HepG2 (cell line): Measurements from ENCODE around the gene MIER1. TPM values are rescaled to one million over a fixed set of nuclear protein-coding genes. Genes with fewer than 3 reads are reported as not detected.
A peak's percentile ranks its signal among the peaks of the same experiment; 100 is the strongest.

Source experiments
- ATF6 ChIP-seq: sonication (generic); formaldehyde crosslinking; conservative IDR thresholded peaks from 2 replicates; pipeline ENCODE4 v1.4.0; 2020; ENCODE audit warnings: missing genetic modification reagents
- GFI1 ChIP-seq: sonication (generic); formaldehyde crosslinking; IDR thresholded peaks from 2 replicates; pipeline ENCODE4 v1.5.0; 2020; ENCODE audit warnings: missing genetic modification reagents, mild to moderate bottlenecking, borderline replicate concordance
- HINFP ChIP-seq: sonication (generic); formaldehyde crosslinking; IDR thresholded peaks from 2 replicates; pipeline ENCODE4 v1.4.0; 2020; ENCODE audit warnings: low read depth, mild to moderate bottlenecking, missing genetic modification reagents
- MATR3 ChIP-seq: sonication (generic); formaldehyde crosslinking; IDR thresholded peaks from 2 replicates; pipeline ENCODE4 v1.4.0; 2020; ENCODE audit warnings: missing genetic modification reagents
- MEF2D ChIP-seq: sonication (generic); formaldehyde crosslinking; IDR thresholded peaks from 2 replicates; pipeline ENCODE4 v1.5.1; 2020; ENCODE audit warnings: mild to moderate bottlenecking, missing genetic modification reagents
- MXD1 ChIP-seq: sonication (generic); formaldehyde crosslinking; IDR thresholded peaks from 2 replicates; pipeline ENCODE4 v1.4.0; 2020; ENCODE audit warnings: mild to moderate bottlenecking, missing genetic modification reagents
- MZF1 ChIP-seq: sonication (generic); formaldehyde crosslinking; IDR thresholded peaks from 2 replicates; pipeline ENCODE4 v1.8.1; 2023; ENCODE audit warnings: mild to moderate bottlenecking, missing genetic modification reagents, borderline replicate concordance
- RFX3 ChIP-seq: IDR thresholded peaks from 2 replicates; pipeline ENCODE4 v1.6.1; 2016; ENCODE audit warnings: missing biosample characterization, missing genetic modification reagents
- RORA ChIP-seq: sonication (generic); formaldehyde crosslinking; IDR thresholded peaks from 2 replicates; pipeline ENCODE4 v1.5.0; 2020; ENCODE audit warnings: mild to moderate bottlenecking, missing genetic modification reagents, moderate library complexity
- SIN3B ChIP-seq: fragments of 150-350 bp; IDR thresholded peaks from 2 replicates; pipeline ENCODE4 v1.6.1; 2014; ENCODE audit warnings: low read length
- SMAD3 ChIP-seq: sonication (generic); formaldehyde crosslinking; IDR thresholded peaks from 2 replicates; pipeline ENCODE4 v1.4.0; 2020; ENCODE audit warnings: missing genetic modification reagents
- SRF ChIP-seq: IDR thresholded peaks from 2 replicates; pipeline ENCODE4 v1.6.1; 2011; ENCODE audit warnings: mild to moderate bottlenecking, low read depth, low read length, moderate library complexity
- SRSF1 ChIP-seq: fragments of 200-400 bp; formaldehyde crosslinking; optimal IDR thresholded peaks from 2 replicates; pipeline ENCODE3; 2017; ENCODE audit warnings: mild to moderate bottlenecking, low read depth, low read length, moderate library complexity
- STAT5B ChIP-seq: sonication (generic); formaldehyde crosslinking; IDR thresholded peaks from 2 replicates; pipeline ENCODE4 v1.4.0; 2020; ENCODE audit warnings: missing genetic modification reagents
- THRA ChIP-seq: sonication (generic); formaldehyde crosslinking; IDR thresholded peaks from 2 replicates; pipeline ENCODE4 v1.4.0; 2020; ENCODE audit warnings: missing genetic modification reagents, borderline replicate concordance
- TMF1 ChIP-seq: sonication (generic); formaldehyde crosslinking; IDR thresholded peaks from 2 replicates; pipeline ENCODE4 v1.8.1; 2022; ENCODE audit warnings: low read depth, missing genetic modification reagents
- UBTF ChIP-seq: sonication (generic); formaldehyde crosslinking; IDR thresholded peaks from 2 replicates; pipeline ENCODE4 v1.4.0; 2020; ENCODE audit warnings: mild to moderate bottlenecking, missing genetic modification reagents
- ZNF205 ChIP-seq: IDR thresholded peaks from 2 replicates; pipeline ENCODE4 v1.6.1; 2018; ENCODE audit warnings: missing biosample characterization, missing genetic modification reagents
- ZNF484 ChIP-seq: sonication (generic); formaldehyde crosslinking; IDR thresholded peaks from 2 replicates; pipeline ENCODE4 v1.5.1; 2020; ENCODE audit warnings: mild to moderate bottlenecking, low read depth, missing genetic modification reagents, borderline replicate concordance
- ZNF644 ChIP-seq: IDR thresholded peaks from 2 replicates; pipeline ENCODE4 v1.6.1; 2016; ENCODE audit warnings: low read depth
- ZNF740 ChIP-seq: sonication (generic); formaldehyde crosslinking; IDR thresholded peaks from 2 replicates; pipeline ENCODE4 v1.4.0; 2020; ENCODE audit warnings: missing genetic modification reagents
- ZNF746 ChIP-seq: sonication (generic); formaldehyde crosslinking; IDR thresholded peaks from 2 replicates; pipeline ENCODE4 v1.8.0; 2022; ENCODE audit warnings: mild to moderate bottlenecking, missing genetic modification reagents
- polyA plus RNA-seq, 8 experiments: library from polyadenylated mRNA; depleted of rRNA in 3 of 8; stranded (reverse) in 7 of 8; unstranded in 1 of 8; fragments of >200 nt; fragmentation: Illumina TruSeq in 4 of 8; extraction: Trizol in 4 of 8; gene quantifications; 2 replicates each; pipeline versions ENCODE4 v1.2.1 to v1.2.3, GENCODE V29; 2011 to 2016; ENCODE audit warnings: low read depth in 4 of 8, missing spikeins in 1 of 8, mixed read lengths in 1 of 8; ENCODE audit not compliant: insufficient read depth in 1 of 8
- total RNA-seq, 5 experiments: library from RNA; depleted of rRNA; stranded (reverse); fragments of >200 nt; fragmentation: Illumina TruSeq; extraction: Trizol; gene quantifications; 2 replicates each; pipeline ENCODE4 v1.2.3, GENCODE V29; 2016; ENCODE audit warnings: low read depth in 1 of 5

Gene MIER1
- total and polyA plus RNA-seq, 2 of the 13 experiments (the other 11 are each of a cell fraction or from before 2014, with no cell fraction given) = 7.0 to 30.4 TPM

GRCh38 chr1:66924756-66925557 is at the start of gene MIER1, which contains the start of gene DNAI4 (continued):
- TF ChIP-seq SRSF1 = peak; percentile 83
- 0 out of 2 replicates have a peak, but pooled peaks have one; percentile 25 for TF ChIP-seq SIN3B
- TF ChIP-seq STAT5B (CRISPR knock-in tag) = 0 out of 2 replicates have a peak, but pooled peaks have one; percentile 51
- TF ChIP-seq MEF2D = no peak; the same call in 1 of the 2 replicates
- TF ChIP-seq ZNF484 = no peak
- TF ChIP-seq ATF6 = no peak
- TF ChIP-seq ZNF740 (CRISPR knock-in tag) = peak; percentile 75; the same call in 1 of the 2 replicates
- no peak; the same call in 1 of the 2 replicates for TF ChIP-seq ZNF205
- no peak for TF ChIP-seq TMF1
- peak; percentile 95 for TF ChIP-seq RFX3 (CRISPR knock-in tag)
- peak; percentile 47; the same call in 1 of the 2 replicates for TF ChIP-seq ZNF746 (CRISPR knock-in tag)
- 0 out of 2 replicates have a peak, but pooled peaks have one; percentile 18 for TF ChIP-seq HINFP (CRISPR knock-in tag)
- 0 out of 2 replicates have a peak, but pooled peaks have one; percentile 2 for TF ChIP-seq SRF
- TF ChIP-seq UBTF (CRISPR knock-in tag) = peak; percentile 71
- TF ChIP-seq MZF1 (CRISPR knock-in tag) = no peak
- TF ChIP-seq MXD1 (CRISPR knock-in tag) = no peak
- TF ChIP-seq SMAD3 (CRISPR knock-in tag) = 0 out of 2 replicates have a peak, but pooled peaks have one; percentile 22
- no peak for TF ChIP-seq MATR3 (CRISPR knock-in tag)
- no peak for TF ChIP-seq RORA (CRISPR knock-in tag)
- TF ChIP-seq ZNF644 (CRISPR knock-in tag) = no peak
- no peak for TF ChIP-seq THRA (CRISPR knock-in tag)
- no peak for TF ChIP-seq GFI1 (CRISPR knock-in tag)
